GM12891 (cell line): Measurements from ENCODE around the gene WHAMM.

Source experiments
- POLR2A ChIP-seq: IDR thresholded peaks from 2 replicates; pipeline ENCODE4 v1.6.1; 2011; ENCODE audit warnings: low read depth, low read length, control low read depth
- POLR2AphosphoS5 ChIP-seq: IDR thresholded peaks from 2 replicates; pipeline ENCODE4 v1.6.1; 2011; ENCODE audit warnings: low read depth, low read length, control low read depth

- TF ChIP-seq POLR2AphosphoS5 (no peak), POLR2A (no peak)
These were observed 22.6 kb downstream of the WHAMM start for GRCh38 chr15:82831894-82832600.
